ENCODE measurements around the gene MRPL46.

DNA sequence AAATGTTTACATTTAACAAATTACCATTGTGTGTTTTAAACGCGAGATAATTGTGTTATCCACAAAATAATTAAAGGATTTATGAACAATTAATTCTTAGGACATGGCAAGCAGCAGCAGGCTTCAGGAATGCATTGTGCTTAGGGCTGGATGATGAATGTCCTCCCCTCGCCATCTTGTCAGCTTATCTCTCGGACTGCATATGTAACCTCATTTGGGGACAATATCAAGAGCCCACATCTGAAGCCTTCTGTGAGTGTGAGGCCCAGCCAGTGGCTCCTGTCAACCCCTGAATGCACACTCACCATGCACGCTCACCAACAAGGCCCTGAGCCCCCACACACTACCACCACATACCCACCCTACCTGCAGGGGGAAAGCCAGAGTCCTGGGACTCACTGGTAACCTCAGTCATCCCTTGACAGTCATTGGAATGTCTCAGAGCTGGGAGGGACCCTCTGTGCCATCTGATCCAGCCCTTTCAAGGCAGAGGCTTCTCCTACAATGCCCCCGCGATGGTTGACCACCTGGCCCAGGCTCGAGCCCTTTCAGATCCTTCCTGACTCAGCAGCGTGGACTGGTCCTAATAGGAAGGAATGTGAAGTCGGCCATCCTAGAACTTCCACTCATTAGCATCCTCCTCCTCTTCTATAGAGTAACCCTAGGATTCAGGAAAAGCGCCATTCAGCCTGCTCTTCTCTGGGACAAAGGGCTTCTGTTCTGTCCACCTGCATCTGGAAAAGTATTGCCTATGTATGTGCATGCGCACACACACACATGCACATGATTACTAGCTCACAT, 38.2 kb downstream of the MRPL46 start:
- TF ChIP-seq POLR2A (IDR thresholded peaks at IDR 0.05; ENCODE audit: extremely low read depth, insufficient read length) (no peak), CTCF (IDR thresholded peaks at IDR 0.05; ENCODE audit: low read depth, low read length) (no peak)

All from NB4 (cell line).